Globus pallidus (tissue), 1 donor: ENCODE results near the gene MX1.

Experiments used
- DNase-seq: peaks from one replicate; pipeline ENCODE4 v3.0.0-alpha.2; 2015; ENCODE audit warnings: low spot score

MX1 gene

GRCh38 chr21:41460578-41461527 lies 34.8 kb downstream of the MX1 start:
- DNase-seq: peak; percentile 54

- no peak for DNase-seq
Measured at GRCh38 chr21:41465176-41465781, 39.2 kb downstream of the MX1 start.

- DNase-seq: no peak
Measured at GRCh38 chr21:41466024-41466820, 40.2 kb downstream of the MX1 start.

DNA sequence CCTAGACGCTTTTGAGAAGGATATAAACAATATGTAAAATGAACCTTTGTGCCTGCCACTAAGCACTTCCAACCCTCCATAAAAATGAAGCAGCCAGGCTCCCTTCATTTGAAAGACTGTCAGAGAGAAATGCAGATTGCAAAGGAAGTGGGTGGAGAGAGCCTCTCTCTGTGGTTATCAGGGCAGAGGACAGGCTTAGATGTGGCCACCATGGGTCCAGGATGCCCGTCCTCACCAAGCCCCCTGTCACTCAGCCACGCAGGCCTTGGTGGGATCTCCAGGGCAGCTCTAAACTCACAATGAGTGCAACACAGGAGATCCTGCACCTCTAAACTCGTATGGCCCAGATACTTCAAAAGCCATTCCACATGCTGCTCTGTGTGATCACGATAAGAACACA lies 44.0 kb downstream of the MX1 start:
- DNase-seq: no peak

DNA sequence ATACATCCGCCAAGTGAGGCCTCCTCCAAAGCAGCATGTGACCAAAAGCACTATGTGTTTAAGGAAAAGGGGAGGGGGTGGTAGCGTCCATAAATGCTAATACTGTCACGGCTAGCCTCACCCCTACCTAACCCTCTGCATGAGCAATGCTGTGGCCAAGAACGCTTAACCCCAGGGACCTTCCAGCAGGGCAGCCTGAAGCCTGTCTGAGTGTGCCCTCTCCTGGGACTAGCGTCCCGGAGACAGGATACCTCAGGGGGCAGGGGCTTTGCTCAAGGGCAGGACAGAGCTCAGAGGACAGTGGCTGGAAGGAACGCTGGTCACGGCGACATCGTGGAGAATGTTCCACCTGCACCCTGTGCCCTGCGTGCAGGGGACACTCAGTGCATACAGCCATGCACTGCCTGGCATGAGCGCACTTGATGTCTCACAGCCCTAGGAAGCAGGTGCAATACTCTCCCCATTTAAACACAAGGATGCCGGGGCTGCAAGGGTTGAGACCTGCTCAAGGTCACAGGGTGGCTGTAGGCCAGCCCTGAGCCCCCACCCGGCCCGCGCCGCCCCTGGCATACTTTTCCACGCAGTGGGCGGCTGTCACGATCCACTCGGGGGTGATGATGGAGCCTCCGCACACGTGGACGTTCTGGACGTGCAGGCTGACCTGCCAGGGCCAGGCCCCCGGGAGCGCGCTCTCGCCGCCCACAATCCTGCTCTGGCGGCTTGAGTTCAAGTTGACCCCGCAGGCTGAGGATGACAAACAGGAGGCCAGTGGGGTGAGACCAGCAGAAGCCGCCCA lies 46.9 kb downstream of the MX1 start:
- DNase-seq: no peak

DNA sequence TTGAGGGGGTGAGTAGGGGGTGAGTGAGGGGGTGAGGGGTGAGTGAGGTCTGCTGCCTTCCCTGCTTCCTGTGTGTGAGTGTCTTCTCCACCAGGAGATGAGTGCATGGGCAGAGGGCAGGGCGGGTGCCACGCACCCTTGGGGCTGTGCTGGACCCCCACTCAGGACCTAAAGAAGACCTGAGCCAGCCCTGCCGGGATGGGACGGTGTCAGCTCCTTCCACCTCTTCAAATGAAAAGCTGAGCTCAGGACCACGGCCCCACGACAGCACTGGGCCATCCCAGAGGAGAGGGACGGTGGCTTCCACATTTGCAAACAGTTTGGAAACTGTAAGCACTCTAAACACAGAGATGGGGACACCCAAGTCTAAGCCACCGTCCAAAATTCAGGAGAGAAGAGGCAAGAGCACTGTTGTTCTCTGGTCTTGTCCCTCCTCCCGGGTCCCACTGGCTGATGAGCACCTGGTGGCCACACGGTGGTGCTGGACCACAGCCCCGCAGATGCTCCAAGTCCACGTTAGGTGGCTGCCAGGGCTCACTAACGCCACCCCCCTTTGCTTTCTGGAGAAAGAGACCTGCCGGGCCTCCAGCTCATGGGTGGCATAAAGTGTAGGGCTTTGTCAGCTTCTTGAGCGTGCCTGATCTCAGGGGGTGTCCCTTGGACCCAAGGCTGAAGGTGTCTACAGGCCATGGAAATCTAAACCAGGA lies 49.8 kb downstream of the MX1 start:
- DNase-seq: no peak

DNA sequence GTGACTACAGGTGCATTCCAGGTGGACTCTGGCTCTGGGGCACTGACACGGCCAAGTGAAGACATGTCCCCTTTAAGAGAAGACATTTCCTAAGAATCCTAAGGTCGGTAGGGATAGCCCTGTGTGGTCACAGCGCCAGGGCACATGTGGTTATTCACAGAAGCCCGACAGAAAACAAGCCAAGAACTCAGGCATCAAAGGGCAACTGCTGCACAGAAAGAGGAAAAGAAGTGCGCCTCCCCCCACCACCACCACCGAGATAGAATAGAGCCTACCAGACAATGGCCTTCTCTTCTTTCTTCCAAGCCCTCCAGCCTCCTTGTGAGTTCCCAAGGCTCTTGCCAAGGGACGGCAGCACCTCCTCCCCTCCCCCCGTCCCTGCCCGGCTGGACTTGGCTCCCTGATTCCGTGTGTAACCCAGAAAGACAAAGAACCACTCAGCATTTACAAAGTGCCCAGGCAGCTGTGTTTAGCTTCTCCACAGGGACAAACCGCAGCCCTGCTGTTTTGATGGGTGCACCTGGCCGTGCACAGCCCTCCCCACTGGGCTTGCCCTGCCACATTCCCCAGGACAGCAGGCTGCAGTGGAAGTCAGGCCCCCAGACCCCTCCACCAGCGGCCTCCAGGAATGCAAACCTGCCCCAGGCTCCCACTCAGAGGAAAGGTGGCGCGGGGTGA lies 51.7 kb downstream of the MX1 start:
- DNase-seq: peak; percentile 54

- no peak for DNase-seq
Measured at GRCh38 chr21:41478319-41479177, 52.5 kb downstream of the MX1 start.

- DNase-seq: no peak
Measured at GRCh38 chr21:41479686-41480085, 53.6 kb downstream of the MX1 start.

- no peak for DNase-seq
Measured at GRCh38 chr21:41480086-41480690, 54.1 kb downstream of the MX1 start.

DNA sequence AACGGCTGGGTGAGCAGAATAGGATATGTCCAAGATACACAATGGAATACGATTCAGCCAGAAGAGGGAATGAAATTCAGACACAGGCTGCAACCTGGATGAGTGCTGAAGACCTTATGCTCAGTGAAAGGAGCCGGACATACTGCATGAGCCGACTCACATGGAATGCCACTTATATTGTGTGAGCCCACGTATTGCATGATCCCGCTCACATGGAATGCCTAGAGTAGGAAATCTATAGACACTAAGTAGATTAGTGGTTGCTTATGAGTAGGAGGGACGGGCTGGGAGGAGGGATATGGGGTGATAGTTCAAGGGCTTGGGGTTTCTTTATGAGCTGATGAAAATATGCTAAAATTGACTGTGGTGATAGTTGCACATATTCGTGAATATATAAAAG lies 55.2 kb downstream of the MX1 start:
- DNase-seq: no peak

- DNase-seq: no peak
Measured at GRCh38 chr21:41482301-41482700, 56.3 kb downstream of the MX1 start.

- DNase-seq: no peak
Measured at GRCh38 chr21:41482980-41483379, 56.9 kb downstream of the MX1 start.

DNA sequence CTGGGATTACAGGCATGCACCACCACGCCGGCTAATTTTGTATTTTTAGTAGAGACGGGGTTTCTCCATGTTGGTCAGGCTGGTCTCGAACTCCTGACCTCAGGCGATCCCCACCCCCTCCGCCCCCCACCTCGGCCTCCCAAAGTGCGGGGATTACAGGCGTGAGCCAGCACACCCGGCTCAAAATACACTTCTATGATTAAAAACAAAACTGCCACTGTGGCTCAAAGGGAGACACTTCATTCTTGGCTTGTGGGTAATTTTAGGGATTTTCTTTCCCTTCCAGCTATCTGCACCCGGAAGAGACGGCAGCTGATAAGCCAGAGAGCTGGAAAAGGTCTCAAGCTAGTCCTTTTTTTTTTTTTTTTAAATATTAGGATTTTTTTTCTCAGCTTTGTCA lies 57.4 kb downstream of the MX1 start:
- DNase-seq: no peak

DNA sequence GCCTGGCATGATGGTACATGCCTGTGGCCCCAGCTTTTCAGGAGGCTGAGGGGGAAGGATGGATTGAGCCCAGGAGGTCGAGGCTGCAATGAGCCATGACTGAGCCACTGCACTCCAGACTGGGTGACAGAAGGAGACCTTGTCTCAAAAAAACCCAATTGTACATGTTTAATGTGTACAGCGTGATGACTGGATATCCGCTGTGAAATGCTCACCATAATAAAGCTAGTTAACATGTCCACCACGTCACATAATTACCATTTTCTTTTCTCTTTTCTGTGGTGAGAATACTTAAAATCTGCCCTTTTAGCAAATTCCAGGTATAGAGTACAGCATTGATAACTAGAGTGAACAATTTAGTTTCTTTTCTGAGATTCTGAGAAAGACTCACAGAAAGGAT lies 57.9 kb downstream of the MX1 start:
- DNase-seq: no peak

GRCh38 chr21:41487082-41487481 lies 61.0 kb downstream of the MX1 start:
- DNase-seq: no peak

DNA sequence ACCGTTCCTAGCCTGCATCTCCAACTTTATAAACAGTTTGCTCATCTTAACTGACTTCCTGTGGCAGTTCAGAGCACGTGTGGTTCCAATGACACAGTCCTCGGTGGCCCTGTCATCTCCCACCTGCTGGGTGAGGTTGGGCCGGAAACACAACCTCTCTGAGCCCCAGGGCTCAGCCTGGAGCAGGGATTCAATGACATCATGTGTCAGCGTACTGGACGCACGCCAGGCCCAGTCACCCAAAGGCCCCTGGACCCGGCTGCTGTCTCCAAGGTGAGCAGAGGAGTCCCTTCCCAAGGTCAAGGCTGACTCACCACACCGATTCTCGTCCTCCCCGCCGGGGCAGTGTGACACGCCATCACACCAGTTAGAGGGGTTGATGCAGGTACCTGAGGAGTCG lies 62.0 kb downstream of the MX1 start:
- no peak for DNase-seq

GRCh38 chr21:41489329-41489728 lies 63.3 kb downstream of the MX1 start:
- DNase-seq: no peak

GRCh38 chr21:41490330-41490729 lies 64.3 kb downstream of the MX1 start:
- no peak for DNase-seq
